MCF 10A (cell line): ENCODE measurements around the gene SLC17A9. TPM values are rescaled to one million over a fixed set of nuclear protein-coding genes. Genes with fewer than 3 reads are reported as not detected.

Experiments
- BruUV-seq: library from RNA; stranded (reverse); fragments of 400-500 nt; replicated peaks from 2 replicates; lab custom pipeline; 2021; lab: Mats Ljungman, UMichigan
- CTCF ChIA-PET: fragments of 300-600 bp; sonication (Branson Sonifier 250); formaldehyde crosslinking; extraction: SDS; loops from one replicate; lab custom pipeline; 2021; ENCODE audit warnings: antibody characterized with exemption, inconsistent platforms; lab: Yijun Ruan, JAX
- POLR2A ChIA-PET: fragments of 300-600, 350-650 bp; sonication (Branson Sonifier 250); formaldehyde crosslinking; extraction: SDS; loops from one replicate; lab custom pipeline; 2020; ENCODE audit warnings: antibody characterized with exemption, inconsistent platforms; lab: Yijun Ruan, JAX
- DNase-seq: peaks from one replicate; pipeline ENCODE4 v3.0.0-alpha.2; 2018; ENCODE audit not compliant: unreplicated experiment
- H3K27ac Mint-ChIP-seq: one replicate; pipeline ENCODE4 v1.8.0; 2022; ENCODE audit warnings: mild to moderate bottlenecking, low read depth, mixed read lengths; ENCODE audit not compliant: unreplicated experiment
- H3K27me3 Mint-ChIP-seq: one replicate; pipeline ENCODE4 v1.8.0; 2022; ENCODE audit warnings: mixed read lengths; ENCODE audit not compliant: insufficient read depth, unreplicated experiment
- H3K36me3 Mint-ChIP-seq: one replicate; pipeline ENCODE4 v1.8.0; 2022; ENCODE audit warnings: mild to moderate bottlenecking, moderate library complexity, mixed read lengths; ENCODE audit not compliant: insufficient read depth, unreplicated experiment
- H3K4me1 Mint-ChIP-seq: one replicate; pipeline ENCODE4 v1.8.0; 2022; ENCODE audit warnings: mixed read lengths; ENCODE audit not compliant: insufficient read depth, unreplicated experiment
- H3K4me3 Mint-ChIP-seq: one replicate; pipeline ENCODE4 v1.8.0; 2022; ENCODE audit warnings: mild to moderate bottlenecking, moderate library complexity, mixed read lengths; ENCODE audit not compliant: unreplicated experiment
- H3K9me3 Mint-ChIP-seq: one replicate; pipeline ENCODE4 v1.8.0; 2022; ENCODE audit warnings: mixed read lengths; ENCODE audit not compliant: unreplicated experiment
- intact Hi-C: fragments of 100-400 bp; cut with micrococcal nuclease; formaldehyde crosslinking; loops from 2 replicates; pipeline ENCODE4 v1.14.1; 2022
- total RNA-seq: library from RNA; stranded (reverse); gene quantifications from 2 replicates; pipeline ENCODE4 v1.2.3, GENCODE V29; 2022
- TF ChIP-seq, protein P1 (sequence below): fragments of 200-600 bp; IDR thresholded peaks from one replicate; pipeline ENCODE4 v1.8.0; 2022; ENCODE audit warnings: antibody characterized with exemption, mild to moderate bottlenecking; ENCODE audit not compliant: unreplicated experiment

SLC17A9 gene
- total RNA-seq, 1 experiment from 2014 or later: 0.07 TPM

DNA sequence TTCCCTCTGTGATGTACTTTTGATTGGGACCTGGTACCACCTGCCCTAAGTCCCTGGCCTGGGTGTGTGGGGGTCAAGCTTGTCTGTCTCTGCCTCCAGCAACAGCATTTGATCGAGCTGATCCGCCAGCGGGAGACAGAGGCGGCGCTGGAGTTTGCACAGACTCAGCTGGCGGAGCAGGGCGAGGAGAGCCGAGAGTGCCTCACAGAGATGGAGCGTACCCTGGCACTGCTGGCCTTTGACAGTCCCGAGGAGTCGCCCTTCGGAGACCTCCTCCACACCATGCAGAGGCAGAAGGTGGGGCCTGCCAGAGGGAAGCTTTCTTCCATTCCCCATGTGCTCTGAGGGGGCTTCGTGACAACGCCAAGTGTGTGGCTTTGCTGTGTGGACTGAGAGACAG is 9.1 kb upstream of the SLC17A9 start:
- Mint-ChIP-seq H3K4me1 (peaks cover 11% of the 10 kb centered on the region), H3K9me3 (no peaks in the 10 kb centered on the region), H3K36me3 (peaks cover 54% of the 10 kb centered on the region), H3K27ac (no peak overlapping the region), H3K4me3 (no peak overlapping the region), H3K27me3 (no peaks in the 10 kb centered on the region)
- intact Hi-C loops: no loop called here
- ChIA-PET POLR2A (no interaction called here), CTCF (interaction anchor here (1.2 kb wide), 1 partner anchor 46 kb away, joined by 3 read pairs; no protein-coding TSS in a partner anchor)
- no peak for DNase-seq
- no TSS peak for BruUV-seq
- TF ChIP-seq, protein P1, sequence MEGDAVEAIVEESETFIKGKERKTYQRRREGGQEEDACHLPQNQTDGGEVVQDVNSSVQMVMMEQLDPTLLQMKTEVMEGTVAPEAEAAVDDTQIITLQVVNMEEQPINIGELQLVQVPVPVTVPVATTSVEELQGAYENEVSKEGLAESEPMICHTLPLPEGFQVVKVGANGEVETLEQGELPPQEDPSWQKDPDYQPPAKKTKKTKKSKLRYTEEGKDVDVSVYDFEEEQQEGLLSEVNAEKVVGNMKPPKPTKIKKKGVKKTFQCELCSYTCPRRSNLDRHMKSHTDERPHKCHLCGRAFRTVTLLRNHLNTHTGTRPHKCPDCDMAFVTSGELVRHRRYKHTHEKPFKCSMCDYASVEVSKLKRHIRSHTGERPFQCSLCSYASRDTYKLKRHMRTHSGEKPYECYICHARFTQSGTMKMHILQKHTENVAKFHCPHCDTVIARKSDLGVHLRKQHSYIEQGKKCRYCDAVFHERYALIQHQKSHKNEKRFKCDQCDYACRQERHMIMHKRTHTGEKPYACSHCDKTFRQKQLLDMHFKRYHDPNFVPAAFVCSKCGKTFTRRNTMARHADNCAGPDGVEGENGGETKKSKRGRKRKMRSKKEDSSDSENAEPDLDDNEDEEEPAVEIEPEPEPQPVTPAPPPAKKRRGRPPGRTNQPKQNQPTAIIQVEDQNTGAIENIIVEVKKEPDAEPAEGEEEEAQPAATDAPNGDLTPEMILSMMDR: no peak

- no TSS peak for BruUV-seq
- POLR2A ChIA-PET: interaction anchor here (0.9 kb wide), 1 partner anchor 20 kb away, joined by 4 read pairs; no protein-coding TSS in a partner anchor
- peaks cover 60% of the 10 kb centered on the region for H3K36me3 Mint-ChIP-seq
Measured at GRCh38 chr20:62944184-62944583, 8.3 kb upstream of the SLC17A9 start.

GRCh38 chr20:62944746-62945145 is 7.8 kb upstream of the SLC17A9 start:
- POLR2A ChIA-PET: interaction anchor here (0.7 kb wide), 1 partner anchor 553 kb away, joined by 3 read pairs; no protein-coding TSS in a partner anchor
- intact Hi-C loops: no loop called here
- CTCF ChIA-PET: interaction anchor here (0.6 to 0.9 kb wide), 2 partner anchors 19 to 22 kb away, joined by 3 to 5 read pairs; no protein-coding TSS in a partner anchor
- BruUV-seq: no TSS peak
- H3K4me3 Mint-ChIP-seq: no peak overlapping the region
- H3K27ac Mint-ChIP-seq: no peak overlapping the region
- DNase-seq: no peak
- no peaks in the 10 kb centered on the region for H3K9me3 Mint-ChIP-seq
- TF ChIP-seq, protein P1: no peak
- H3K36me3 Mint-ChIP-seq: peaks cover 66% of the 10 kb centered on the region
- no peaks in the 10 kb centered on the region for H3K27me3 Mint-ChIP-seq
- H3K4me1 Mint-ChIP-seq: peaks cover 1% of the 10 kb centered on the region

More at GRCh38 chr20:62944184-62944583, 8.3 kb upstream of the SLC17A9 start:
- Mint-ChIP-seq H3K27me3 (no peaks in the 10 kb centered on the region), H3K4me3 (no peak overlapping the region), H3K4me1 (peaks cover 7% of the 10 kb centered on the region), H3K27ac (no peak overlapping the region), H3K9me3 (no peaks in the 10 kb centered on the region)
- CTCF ChIA-PET: no interaction called here
- DNase-seq: no peak
- TF ChIP-seq, protein P1: no peak
- intact Hi-C loops: no loop called here

DNA sequence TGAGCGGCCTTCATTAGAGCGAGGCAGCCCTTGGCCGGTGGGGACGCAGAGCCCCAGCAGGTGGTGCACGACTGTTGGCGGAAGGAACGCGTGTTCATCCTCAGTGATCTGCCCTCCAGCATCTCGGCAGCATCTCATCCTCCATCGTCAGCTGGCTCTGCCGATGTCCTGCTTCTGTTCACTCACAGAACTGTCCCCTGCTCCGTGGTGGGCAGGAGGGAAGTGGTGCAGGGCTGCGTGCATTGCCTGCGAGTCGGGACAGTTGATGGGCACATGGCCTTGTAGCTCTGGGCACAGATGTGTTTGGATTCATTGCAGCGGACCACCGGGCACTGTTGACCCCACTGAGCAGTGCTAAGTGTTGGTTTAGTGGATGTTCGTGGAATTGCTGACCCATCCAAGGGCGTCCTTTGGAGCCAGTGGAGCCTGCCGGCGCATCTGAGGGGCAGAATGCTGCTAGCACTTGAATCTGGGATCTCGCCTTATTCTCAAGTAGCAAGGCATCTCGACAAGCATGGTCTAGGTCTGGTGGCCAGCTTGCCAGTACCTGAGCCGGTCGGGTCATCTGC is 6.7 kb upstream of the SLC17A9 start:
- no peaks in the 10 kb centered on the region for H3K9me3 Mint-ChIP-seq
- no peak overlapping the region for H3K27ac Mint-ChIP-seq
- ChIA-PET CTCF (interaction anchor here (0.8 kb wide), 1 partner anchor 38 kb away, joined by 3 read pairs; no protein-coding TSS in a partner anchor), POLR2A (interaction anchor here (1.4 kb wide), 1 partner anchor 9 kb away, joined by 6 read pairs; the partner anchor contains the start of gene GID8)
- no peaks in the 10 kb centered on the region for H3K27me3 Mint-ChIP-seq
- BruUV-seq: no TSS peak
- no peaks in the 10 kb centered on the region for H3K4me1 Mint-ChIP-seq
- intact Hi-C loops: no loop called here
- no peak overlapping the region for H3K4me3 Mint-ChIP-seq
- TF ChIP-seq, protein P1: no peak
- H3K36me3 Mint-ChIP-seq: peaks cover 72% of the 10 kb centered on the region
- no peak for DNase-seq
